ENCODE data around the gene RNGTT.

- TF ChIP-seq POLR2AphosphoS5 (IDR thresholded peaks at IDR 0.05; ENCODE audit: low read depth, low read length) (no peak), POLR2A (IDR thresholded peaks at IDR 0.05; ENCODE audit: low read depth, low read length) (no peak)
Observed at GRCh38 chr6:88574031-88574430, 389.4 kb downstream of the RNGTT start.

Measured in GM12891 (cell line).